Measurements from ENCODE around the gene PHF21A.

DNA sequence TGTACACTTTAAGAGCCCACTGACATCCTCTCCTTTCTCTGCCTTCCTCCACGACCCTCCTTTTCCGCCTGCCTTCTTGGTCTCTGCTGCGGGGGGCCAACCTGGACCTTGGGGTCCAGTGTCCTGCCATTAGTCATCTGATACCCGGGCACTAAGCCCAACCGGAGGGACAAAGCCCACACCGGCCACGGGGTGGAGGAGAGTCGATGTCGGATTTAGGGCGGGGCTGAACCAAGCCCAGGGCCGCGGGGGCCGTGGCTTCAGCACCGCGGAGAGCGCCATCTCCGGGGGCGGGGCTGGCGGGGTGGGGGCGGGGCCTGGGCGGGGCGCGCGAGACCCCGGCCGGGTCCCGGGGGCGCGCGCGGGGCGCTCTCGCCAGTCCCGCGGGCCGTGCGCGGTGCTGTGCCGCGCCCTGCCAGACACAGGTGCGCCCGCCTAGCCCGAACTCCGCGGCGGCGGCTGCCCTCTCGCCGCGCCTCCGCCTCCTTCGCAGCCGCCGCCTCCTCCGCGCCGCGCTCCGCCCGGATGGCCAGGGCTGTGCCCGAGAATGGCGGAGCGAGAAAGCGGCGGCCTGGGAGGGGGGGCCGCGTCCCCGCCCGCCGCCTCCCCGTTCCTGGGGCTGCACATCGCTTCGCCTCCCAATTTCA lies 235.9 kb downstream of the PHF21A start, which contains the start of gene MAPK8IP1:
- TF ChIP-seq POLR2A (IDR thresholded peaks at IDR 0.05) = no peak
- no peak for TF ChIP-seq CTCF (IDR thresholded peaks at IDR 0.05)
